AG09319 (cell line): ENCODE results near the gene LRCH1.

Source experiments
- DNase-seq: peaks from one replicate; pipeline ENCODE4 v3.0.0-alpha.2; 2010; ENCODE audit warnings: low read depth; ENCODE audit errors: extremely low read depth
- CTCF ChIP-seq: IDR thresholded peaks from 2 replicates; pipeline ENCODE4 v1.5.1; 2011; ENCODE audit warnings: low read depth, mild to moderate bottlenecking, inconsistent platforms, low read length, moderate library complexity

Gene LRCH1

GRCh38 chr13:46735425-46735824 lies 182.5 kb downstream of the LRCH1 start:
- no peak for DNase-seq
- no peak for TF ChIP-seq CTCF

- DNase-seq = no peak
- TF ChIP-seq CTCF = no peak
Observed at GRCh38 chr13:46736541-46737310, 183.8 kb downstream of the LRCH1 start.

- TF ChIP-seq CTCF = no peak
Observed at GRCh38 chr13:46738055-46738454, 185.1 kb downstream of the LRCH1 start.

GRCh38 chr13:46738766-46739165 lies 185.8 kb downstream of the LRCH1 start:
- no peak for DNase-seq
- TF ChIP-seq CTCF = no peak

More at GRCh38 chr13:46738055-46738454, 185.1 kb downstream of the LRCH1 start:
- DNase-seq = no peak

GRCh38 chr13:46739447-46740098 lies 186.6 kb downstream of the LRCH1 start:
- no peak for TF ChIP-seq CTCF
- no peak for DNase-seq

GRCh38 chr13:46743191-46743590 lies 190.2 kb downstream of the LRCH1 start:
- TF ChIP-seq CTCF = no peak
- DNase-seq = no peak

GRCh38 chr13:46745062-46745461 lies 192.1 kb downstream of the LRCH1 start:
- no peak for TF ChIP-seq CTCF
- no peak for DNase-seq
